Activated T-helper 2 cell treated with anti-CD3 and anti-CD28 coated beads, Interferon-gamma antibody, Interleukin-2, Interleukin-4, amounts not matched to agents 10 μg/mL and 5 μg/mL and 100 μg/mL, durations not matched to agents 14 hours and 24 hours and 36 hours (primary cell): ENCODE results near the gene COL17A1. TPM values are rescaled to one million over a fixed set of nuclear protein-coding genes. Genes with fewer than 3 reads are reported as not detected.

ENCODE experiments used
- DNase-seq: peaks from one replicate; pipeline ENCODE4 v3.0.0; 2021; ENCODE audit warnings: low spot score
- H3K27ac Mint-ChIP-seq: one replicate; pipeline ENCODE4 v1.8.0; 2021; ENCODE audit warnings: mixed read lengths
- H3K27me3 Mint-ChIP-seq: one replicate; pipeline ENCODE4 v1.8.0; 2021; ENCODE audit warnings: low read depth, mixed read lengths
- H3K36me3 Mint-ChIP-seq: one replicate; pipeline ENCODE4 v1.8.0; 2021; ENCODE audit warnings: low read depth, mixed read lengths
- H3K4me1 Mint-ChIP-seq: one replicate; pipeline ENCODE4 v1.8.0; 2021; ENCODE audit warnings: low read depth, mixed read lengths
- H3K4me3 Mint-ChIP-seq: one replicate; pipeline ENCODE4 v1.8.0; 2021; ENCODE audit warnings: low read depth, mild to moderate bottlenecking, moderate library complexity, mixed read lengths
- H3K9me3 Mint-ChIP-seq: one replicate; pipeline ENCODE4 v1.8.0; 2021; ENCODE audit warnings: mixed read lengths
- intact Hi-C: fragments of 100-400 bp; cut with micrococcal nuclease; formaldehyde crosslinking; loops from one replicate; pipeline ENCODE4 v1.15.1; 2023
- total RNA-seq: library from RNA; stranded (reverse); gene quantifications from 2 replicates; pipeline ENCODE4 v1.2.3, GENCODE V29; 2022

The COL17A1 gene
- total RNA-seq, 1 donor from 2014 or later: not detected

DNA sequence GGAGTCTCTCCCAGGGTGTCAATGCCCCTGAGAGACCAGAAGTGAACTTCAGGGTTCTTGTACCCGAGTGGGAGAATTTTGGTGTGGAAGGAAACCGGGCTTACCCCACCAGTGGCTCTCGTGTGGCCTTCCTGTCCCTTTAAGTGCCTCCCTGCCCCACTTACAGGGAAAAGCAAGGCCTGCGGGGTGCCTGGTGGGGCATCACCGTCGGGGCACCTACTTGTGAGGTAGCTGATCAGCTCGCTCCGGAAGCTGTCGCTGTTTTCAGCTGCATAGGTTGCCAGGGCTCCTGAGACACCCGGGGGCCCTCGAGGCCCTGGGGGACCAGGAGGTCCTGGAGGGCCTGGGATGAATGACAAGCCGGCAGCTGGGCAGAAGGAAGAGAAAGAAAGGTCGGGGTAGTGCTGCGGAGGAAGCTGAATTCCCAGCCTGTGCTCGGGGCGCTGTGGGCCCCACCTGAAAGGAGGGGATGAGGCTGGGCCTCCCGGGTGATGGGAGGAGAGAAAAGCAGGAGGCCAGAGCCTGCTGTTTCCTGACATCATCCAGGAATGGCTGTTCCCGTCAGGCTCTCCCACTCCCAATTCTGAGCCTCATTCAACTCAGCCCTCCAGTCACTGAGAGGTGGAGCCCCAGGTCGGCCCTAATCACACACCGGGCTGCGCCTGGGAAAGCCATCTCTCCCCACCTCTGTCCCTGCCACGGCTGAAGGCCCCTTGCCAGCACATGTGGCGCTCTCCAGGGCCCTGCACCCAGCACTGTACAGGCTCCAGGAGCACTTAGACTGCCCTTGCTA lies 51.1 kb downstream of the COL17A1 start:
- Mint-ChIP-seq H3K9me3 (no peaks in the 10 kb centered on the region), H3K27me3 (no peaks in the 10 kb centered on the region), H3K4me1 (no peaks in the 10 kb centered on the region), H3K36me3 (peaks cover 1% of the 10 kb centered on the region), H3K4me3 (no peak overlapping the region), H3K27ac (no peak overlapping the region)
- intact Hi-C loops: no loop called here
- DNase-seq: no peak

DNA sequence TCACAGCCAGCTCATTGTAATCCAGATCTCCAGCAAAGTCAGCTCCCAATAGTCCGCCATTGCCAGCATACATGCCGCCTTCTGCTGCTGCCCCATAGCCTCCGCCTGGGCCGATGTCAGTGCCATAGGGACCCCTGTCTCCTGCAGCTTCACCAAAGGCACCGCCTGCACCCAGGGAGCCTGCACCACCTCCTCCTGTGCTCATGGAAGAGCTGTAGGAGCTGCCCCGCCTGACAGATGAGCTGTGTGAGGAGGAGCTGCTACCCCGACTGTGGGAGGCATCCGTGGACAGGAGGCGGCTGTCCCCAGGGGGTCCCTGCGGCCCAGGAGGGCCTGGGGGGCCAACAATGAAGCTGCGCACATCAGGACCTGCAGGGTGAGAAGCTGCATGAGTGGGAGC lies 51.7 kb downstream of the COL17A1 start:
- no peak for DNase-seq
- no peak overlapping the region for H3K4me3 Mint-ChIP-seq
- H3K4me1 Mint-ChIP-seq: no peaks in the 10 kb centered on the region
- peaks cover 4% of the 10 kb centered on the region for H3K36me3 Mint-ChIP-seq
- no peaks in the 10 kb centered on the region for H3K27me3 Mint-ChIP-seq
- no peak overlapping the region for H3K27ac Mint-ChIP-seq
- no peaks in the 10 kb centered on the region for H3K9me3 Mint-ChIP-seq
- intact Hi-C loops: no loop called here

DNA sequence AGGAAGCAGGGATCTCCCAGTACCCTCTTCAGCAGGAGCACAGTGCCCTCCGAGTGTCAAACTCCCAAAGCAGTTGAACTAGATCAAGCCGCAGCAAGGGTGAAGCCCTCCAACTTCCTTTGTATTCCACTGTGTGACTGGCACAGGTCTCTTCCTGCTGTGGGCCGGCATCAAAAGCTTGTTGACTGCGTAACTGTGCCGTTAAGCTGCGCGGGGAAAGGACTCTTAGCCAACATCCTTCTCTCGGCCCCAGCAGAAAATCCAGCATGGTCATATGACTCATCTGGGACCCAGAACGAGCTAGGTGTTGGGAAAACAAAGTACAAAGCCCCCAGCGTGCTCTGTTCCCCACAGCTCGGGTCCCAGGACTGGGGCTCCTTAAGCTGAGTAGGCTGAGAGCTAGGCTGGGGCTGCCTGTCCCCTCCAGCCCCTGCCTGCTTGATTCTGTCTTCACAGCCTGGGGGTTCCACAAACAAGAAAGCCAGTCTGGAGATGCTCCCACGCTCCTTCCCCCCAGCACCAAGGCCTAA lies 52.2 kb downstream of the COL17A1 start:
- H3K4me3 Mint-ChIP-seq: no peak overlapping the region
- no peaks in the 10 kb centered on the region for H3K9me3 Mint-ChIP-seq
- intact Hi-C loops: no loop called here
- peaks cover 4% of the 10 kb centered on the region for H3K36me3 Mint-ChIP-seq
- no peaks in the 10 kb centered on the region for H3K4me1 Mint-ChIP-seq
- H3K27ac Mint-ChIP-seq: no peak overlapping the region
- H3K27me3 Mint-ChIP-seq: no peaks in the 10 kb centered on the region
- DNase-seq: no peak

DNA sequence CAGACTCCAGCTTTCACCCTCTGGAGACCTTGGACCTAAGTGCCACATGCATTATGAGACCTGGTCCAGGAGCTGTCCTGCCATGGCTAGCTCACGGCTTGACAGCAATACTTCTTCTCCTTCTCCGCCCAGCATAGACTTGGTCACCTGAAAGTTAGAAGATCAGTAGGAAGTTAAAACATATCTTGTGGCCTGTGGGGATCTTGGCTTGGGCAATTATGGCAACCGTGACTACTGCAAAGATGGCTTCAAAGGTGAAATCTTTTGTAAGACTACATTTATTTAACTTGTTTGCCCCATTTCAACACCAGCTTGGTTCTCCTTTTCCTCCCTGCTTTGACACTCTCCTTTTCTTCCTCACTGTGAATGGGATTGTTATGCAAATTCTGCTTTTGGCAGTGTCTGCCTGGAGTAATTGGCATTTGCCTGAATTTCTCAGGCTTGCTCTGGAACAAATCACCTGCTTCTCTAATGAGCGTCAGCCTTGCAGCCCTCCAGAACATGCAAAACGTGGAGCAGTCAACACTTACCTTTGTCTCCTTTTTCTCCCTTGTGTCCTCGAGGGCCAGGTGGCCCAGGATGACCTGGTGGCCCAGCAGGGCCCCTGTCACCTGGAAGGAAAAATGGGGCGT lies 53.4 kb downstream of the COL17A1 start:
- H3K27ac Mint-ChIP-seq: no peak overlapping the region
- DNase-seq: no peak

DNA sequence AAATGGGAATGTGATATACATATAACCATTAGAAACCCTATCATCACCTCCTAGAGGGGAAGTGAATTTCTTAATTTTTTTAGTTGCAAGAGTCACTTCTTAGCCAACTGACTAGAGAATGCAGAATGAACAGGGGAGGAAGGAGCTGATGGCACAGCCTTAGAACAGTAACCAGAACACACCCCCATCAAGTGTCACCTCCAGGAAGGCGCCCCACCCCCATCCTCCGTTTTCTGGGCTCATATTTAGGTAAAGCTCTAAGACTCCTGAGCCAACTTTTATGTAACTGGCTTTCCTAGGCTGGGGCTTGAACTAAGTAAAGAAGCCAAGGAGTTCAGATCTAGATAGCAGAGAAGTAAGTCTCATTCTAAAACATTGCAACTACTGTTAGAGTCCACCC lies 54.0 kb downstream of the COL17A1 start:
- Mint-ChIP-seq H3K4me1 (peaks cover 3% of the 10 kb centered on the region), H3K4me3 (no peak overlapping the region), H3K27me3 (no peaks in the 10 kb centered on the region), H3K27ac (no peak overlapping the region), H3K36me3 (peaks cover 8% of the 10 kb centered on the region), H3K9me3 (no peaks in the 10 kb centered on the region)
- intact Hi-C loops: no loop called here
- DNase-seq: no peak

More for the DNA sequence above, 53.4 kb downstream of the COL17A1 start:
- H3K4me3 Mint-ChIP-seq: no peak overlapping the region
- intact Hi-C loops: no loop called here
- no peaks in the 10 kb centered on the region for H3K9me3 Mint-ChIP-seq
- no peaks in the 10 kb centered on the region for H3K27me3 Mint-ChIP-seq
- peaks cover 3% of the 10 kb centered on the region for H3K4me1 Mint-ChIP-seq
- peaks cover 8% of the 10 kb centered on the region for H3K36me3 Mint-ChIP-seq

DNA sequence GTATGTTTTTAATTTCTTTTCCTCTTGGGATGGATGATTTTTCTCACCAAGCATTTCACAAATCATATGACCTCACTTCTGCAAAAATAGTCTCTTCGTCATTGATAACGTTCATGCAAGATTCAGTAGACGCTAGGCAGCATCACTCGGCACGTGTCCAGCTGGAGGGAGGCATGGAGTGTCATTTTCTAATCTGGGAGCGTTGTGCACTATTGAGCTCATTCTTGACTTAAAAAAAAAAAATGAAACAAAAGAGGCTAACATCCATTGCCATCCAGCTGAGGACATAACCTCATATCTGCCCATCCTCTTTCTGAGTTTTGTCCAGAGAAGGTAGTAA lies 56.2 kb downstream of the COL17A1 start:
- H3K4me1 Mint-ChIP-seq: peaks cover 3% of the 10 kb centered on the region
- intact Hi-C loops: loop anchor here (5.0 kb wide), 2 partner anchors 93 to 142 kb away; partner anchors contain the start of gene SFR1
- no peak overlapping the region for H3K4me3 Mint-ChIP-seq
- no peak for DNase-seq
- H3K36me3 Mint-ChIP-seq: peaks cover 17% of the 10 kb centered on the region
- no peak overlapping the region for H3K27ac Mint-ChIP-seq
- no peaks in the 10 kb centered on the region for H3K9me3 Mint-ChIP-seq
- no peaks in the 10 kb centered on the region for H3K27me3 Mint-ChIP-seq

DNA sequence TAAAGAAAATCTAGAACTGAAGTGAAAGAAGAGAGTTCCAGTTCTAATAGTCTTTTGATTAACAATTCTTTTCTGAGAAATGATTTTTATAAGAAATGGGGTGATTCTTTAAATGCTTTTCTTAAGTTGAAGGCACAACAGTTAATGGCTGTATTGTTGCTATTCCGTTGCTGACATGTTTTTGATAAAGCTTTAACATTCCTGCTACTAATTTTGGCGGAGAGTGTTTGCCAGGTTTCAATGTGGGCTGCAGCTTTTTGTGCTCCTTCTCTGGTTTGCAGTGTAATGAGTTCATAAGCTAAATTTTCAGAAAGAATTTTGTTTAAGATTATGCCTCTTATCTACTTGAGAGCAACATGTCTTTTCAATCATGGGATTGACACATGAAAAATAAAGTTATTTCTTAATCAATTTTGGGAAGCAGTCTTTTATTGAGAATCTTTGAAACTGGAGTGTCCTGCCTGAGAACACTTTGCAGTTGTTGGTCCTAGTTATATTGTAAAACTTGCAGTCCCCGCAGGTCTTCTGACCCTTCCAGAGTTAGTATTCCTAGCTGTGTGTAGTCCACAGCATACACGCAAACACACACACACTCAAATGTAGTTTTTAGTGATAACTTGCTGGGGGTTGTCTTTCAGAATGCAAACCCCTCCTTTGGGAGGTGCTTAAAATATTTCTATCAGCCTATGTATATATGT lies 56.7 kb downstream of the COL17A1 start:
- peaks cover 22% of the 10 kb centered on the region for H3K36me3 Mint-ChIP-seq
- H3K4me3 Mint-ChIP-seq: no peak overlapping the region
- DNase-seq: no peak
- H3K4me1 Mint-ChIP-seq: peaks cover 3% of the 10 kb centered on the region
- H3K27ac Mint-ChIP-seq: no peak overlapping the region
- H3K27me3 Mint-ChIP-seq: no peaks in the 10 kb centered on the region
- intact Hi-C loops: loop anchor here (5.0 kb wide), 2 partner anchors 93 to 142 kb away; partner anchors contain the start of gene SFR1
- no peaks in the 10 kb centered on the region for H3K9me3 Mint-ChIP-seq

DNA sequence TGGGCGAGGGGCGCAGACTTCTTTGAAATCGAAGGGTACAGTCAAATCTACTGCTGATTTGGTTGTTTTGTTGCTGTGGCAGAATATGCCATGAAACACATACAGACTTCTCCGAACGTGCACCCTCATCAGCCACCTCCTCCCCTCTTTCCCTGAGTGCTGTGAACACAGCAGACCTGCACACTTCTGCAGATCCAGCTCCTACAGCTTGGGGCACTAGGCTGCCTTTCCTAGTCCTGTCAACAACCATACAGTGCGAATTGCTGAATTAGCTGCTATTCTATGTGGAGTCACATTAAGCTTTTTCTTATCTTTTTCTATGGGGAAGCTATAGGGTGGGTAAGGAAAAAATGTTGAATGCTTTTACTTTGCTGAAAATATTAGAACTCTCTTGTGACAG lies 57.5 kb downstream of the COL17A1 start:
- no peaks in the 10 kb centered on the region for H3K9me3 Mint-ChIP-seq
- H3K4me3 Mint-ChIP-seq: no peak overlapping the region
- no peak for DNase-seq
- peaks cover 3% of the 10 kb centered on the region for H3K4me1 Mint-ChIP-seq
- intact Hi-C loops: loop anchor here (5.0 kb wide), 2 partner anchors 94 to 141 kb away; partner anchors contain the start of gene SFR1
- no peak overlapping the region for H3K27ac Mint-ChIP-seq
- peaks cover 29% of the 10 kb centered on the region for H3K36me3 Mint-ChIP-seq
- H3K27me3 Mint-ChIP-seq: no peaks in the 10 kb centered on the region

DNA sequence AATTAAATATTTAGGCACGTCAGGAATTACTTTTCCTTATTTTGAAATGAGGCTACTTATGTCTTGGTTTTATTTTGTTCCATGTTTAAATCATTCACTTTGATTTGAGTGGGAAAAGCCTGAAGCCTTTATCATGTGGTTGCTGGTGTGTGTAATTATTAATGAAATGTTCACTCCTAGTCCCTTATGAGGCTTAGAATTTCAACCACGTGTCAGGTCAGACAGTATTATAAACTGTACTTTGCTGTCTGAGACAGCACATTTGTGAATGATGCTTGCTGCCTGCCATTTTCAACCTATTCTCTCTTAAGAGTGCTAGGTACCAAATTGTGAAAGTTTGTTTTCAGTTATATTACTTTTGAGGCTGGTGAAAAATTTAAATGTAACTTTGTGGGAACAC lies 58.9 kb downstream of the COL17A1 start:
- no peak for DNase-seq
- Mint-ChIP-seq H3K36me3 (peaks cover 40% of the 10 kb centered on the region), H3K4me3 (no peak overlapping the region), H3K27me3 (no peaks in the 10 kb centered on the region), H3K9me3 (no peaks in the 10 kb centered on the region), H3K4me1 (peaks cover 3% of the 10 kb centered on the region), H3K27ac (no peak overlapping the region)
- intact Hi-C loops: loop anchor here (5.0 kb wide), 2 partner anchors 96 to 139 kb away; partner anchors contain the start of gene SFR1

DNA sequence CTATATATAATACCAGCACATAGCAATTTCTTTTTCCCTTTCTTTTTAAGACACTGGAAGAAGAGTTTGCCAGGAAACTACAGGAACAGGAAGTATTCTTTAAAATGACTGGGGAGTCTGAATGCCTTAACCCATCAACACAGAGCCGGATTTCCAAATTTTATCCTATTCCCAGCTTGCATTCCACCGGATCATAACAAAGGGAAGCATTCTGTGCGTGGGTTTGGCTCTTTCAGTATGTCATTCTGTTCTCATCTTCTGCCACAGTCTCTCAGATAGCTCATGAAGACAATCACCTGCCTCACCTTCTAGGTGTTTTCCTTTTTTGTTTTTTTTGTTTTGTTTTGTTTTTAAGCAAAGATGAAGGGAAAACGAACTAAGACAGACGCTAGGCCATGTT lies 60.2 kb downstream of the COL17A1 start:
- no peak overlapping the region for H3K4me3 Mint-ChIP-seq
- no peak overlapping the region for H3K27ac Mint-ChIP-seq
- intact Hi-C loops: loop anchor here (5.0 kb wide), 2 partner anchors 97 to 138 kb away; partner anchors contain the start of gene SFR1
- no peaks in the 10 kb centered on the region for H3K27me3 Mint-ChIP-seq
- H3K9me3 Mint-ChIP-seq: no peaks in the 10 kb centered on the region
- H3K4me1 Mint-ChIP-seq: peaks cover 5% of the 10 kb centered on the region
- peaks cover 49% of the 10 kb centered on the region for H3K36me3 Mint-ChIP-seq
- DNase-seq: no peak

DNA sequence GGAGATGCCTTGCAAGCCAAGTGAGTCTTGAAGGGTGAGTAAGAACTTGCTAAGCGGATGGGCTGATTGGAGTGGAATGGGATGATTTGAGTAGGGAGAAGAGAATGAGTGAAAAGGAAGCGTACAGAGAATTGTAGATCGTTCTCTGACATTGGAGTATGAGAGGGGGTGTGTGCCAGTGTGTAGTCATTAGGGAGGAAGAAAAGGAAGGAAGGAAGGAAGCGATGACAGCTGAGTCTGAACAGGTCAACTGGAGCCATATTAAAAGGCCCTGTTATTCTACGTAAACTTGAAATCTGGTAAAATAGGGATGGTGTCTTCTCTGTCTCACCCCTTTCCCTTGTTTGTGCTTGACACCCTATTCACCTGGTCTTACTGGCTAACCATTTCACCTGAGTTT lies 63.7 kb downstream of the COL17A1 start:
- Mint-ChIP-seq H3K27me3 (no peaks in the 10 kb centered on the region), H3K27ac (no peak overlapping the region), H3K36me3 (peaks cover 62% of the 10 kb centered on the region), H3K9me3 (no peaks in the 10 kb centered on the region), H3K4me1 (peaks cover 14% of the 10 kb centered on the region), H3K4me3 (no peak overlapping the region)
- no peak for DNase-seq
- intact Hi-C loops: no loop called here

DNA sequence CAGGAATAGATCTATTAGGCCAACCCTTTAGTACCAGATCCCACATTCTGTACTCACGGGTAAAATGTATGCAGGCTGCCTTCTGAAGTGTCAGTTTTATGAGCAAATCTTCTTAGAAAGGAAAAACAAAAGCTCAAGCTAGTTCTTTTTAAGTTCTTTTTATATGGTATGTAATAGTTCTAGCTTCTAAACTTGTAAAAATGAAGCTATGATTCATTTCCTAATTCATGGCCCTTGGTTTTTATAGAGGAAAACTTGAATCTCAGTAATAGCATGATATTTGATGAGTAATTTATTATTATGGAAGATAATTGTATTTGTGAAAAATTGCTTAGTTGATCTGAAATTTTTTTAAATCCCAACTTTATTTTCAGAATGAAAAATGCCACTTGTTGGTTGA lies 64.4 kb downstream of the COL17A1 start:
- Mint-ChIP-seq H3K27me3 (no peaks in the 10 kb centered on the region), H3K27ac (no peak overlapping the region), H3K4me3 (no peak overlapping the region), H3K4me1 (peaks cover 16% of the 10 kb centered on the region), H3K9me3 (no peaks in the 10 kb centered on the region), H3K36me3 (peaks cover 62% of the 10 kb centered on the region)
- DNase-seq: no peak
- intact Hi-C loops: no loop called here
